ENCODE results near the gene FRMD4B.

FRMD4B gene

GRCh38 chr3:69379661-69380060, 6.2 kb downstream of the FRMD4B start:
- no peak for TF ChIP-seq CTCF (IDR thresholded peaks at IDR 0.05; ENCODE audit: borderline replicate concordance, insufficient read depth, low read depth, low read length)
- H3K4me3 ChIP-seq (ENCODE audit: low read depth, low read length): no peak overlapping the region

- H3K4me3 ChIP-seq (ENCODE audit: low read depth, low read length): no peak overlapping the region
- no peak for TF ChIP-seq CTCF (IDR thresholded peaks at IDR 0.05; ENCODE audit: borderline replicate concordance, insufficient read depth, low read depth, low read length)
Measured at GRCh38 chr3:69378112-69378802, 7.6 kb downstream of the FRMD4B start.

- no peak overlapping the region for H3K4me3 ChIP-seq (ENCODE audit: low read depth, low read length)
- TF ChIP-seq CTCF (IDR thresholded peaks at IDR 0.05; ENCODE audit: borderline replicate concordance, insufficient read depth, low read depth, low read length): no peak
Measured at GRCh38 chr3:69377262-69377661, 8.6 kb downstream of the FRMD4B start.

- TF ChIP-seq CTCF (IDR thresholded peaks at IDR 0.05; ENCODE audit: borderline replicate concordance, insufficient read depth, low read depth, low read length): no peak
- H3K4me3 ChIP-seq (ENCODE audit: low read depth, low read length): no peak overlapping the region
Measured at GRCh38 chr3:69376731-69377130, 9.2 kb downstream of the FRMD4B start.

GRCh38 chr3:69371816-69372215, 14.1 kb downstream of the FRMD4B start:
- TF ChIP-seq CTCF (IDR thresholded peaks at IDR 0.05; ENCODE audit: borderline replicate concordance, insufficient read depth, low read depth, low read length): no peak
- H3K4me3 ChIP-seq (ENCODE audit: low read depth, low read length): no peak overlapping the region

GRCh38 chr3:69370901-69371301, 15.0 kb downstream of the FRMD4B start:
- no peak overlapping the region for H3K4me3 ChIP-seq (ENCODE audit: low read depth, low read length)

More at GRCh38 chr3:69370901-69371301, 15.0 kb downstream of the FRMD4B start:
- TF ChIP-seq CTCF (IDR thresholded peaks at IDR 0.05; ENCODE audit: borderline replicate concordance, insufficient read depth, low read depth, low read length): no peak

All from GM12875 (cell line).